Brain microvascular endothelial cell (primary cell): ENCODE data around the gene PTPRN2.

ENCODE experiments used
- DNase-seq: peaks from one replicate; pipeline ENCODE4 v3.0.0-alpha.2; 2020
- H3K27ac ChIP-seq: fragments of 250-450 bp; sonication (Bioruptor Pico); 2 replicates; pipeline ENCODE4 v1.5.1; 2020; ENCODE audit warnings: mild to moderate bottlenecking, moderate library complexity
- H3K27me3 ChIP-seq: fragments of 250-450 bp; sonication (Bioruptor Pico); replicated peaks from 2 replicates; pipeline ENCODE4 v1.5.1; 2020; ENCODE audit warnings: mild to moderate bottlenecking
- H3K36me3 ChIP-seq: fragments of 250-450 bp; sonication (Bioruptor Pico); replicated peaks from 2 replicates; pipeline ENCODE4 v1.5.1; 2020; ENCODE audit warnings: mild to moderate bottlenecking
- H3K4me3 ChIP-seq: 2 replicates; pipeline ENCODE4 v1.5.1; 2011; ENCODE audit warnings: low read depth, mild to moderate bottlenecking, control low read depth, low read length, moderate library complexity
- in situ Hi-C: cut with HindIII; loops from 2 replicates; pipeline ENCODE4 v1.10.0; 2017; ENCODE audit warnings: low sequenced_read_pairs, low pct_ligation_motif_present
- TF ChIP-seq, protein P1 (sequence below): IDR thresholded peaks from 2 replicates; pipeline ENCODE4 v1.5.1; 2011; ENCODE audit warnings: low read depth, mild to moderate bottlenecking, moderate library complexity, low read length, control low read depth, inconsistent platforms; ENCODE audit errors: missing control alignments

Gene PTPRN2

GRCh38 chr7:157708919-157709295 is 878.7 kb downstream of the PTPRN2 start:
- in situ Hi-C loops = no loop called here
- TF ChIP-seq, protein P1, sequence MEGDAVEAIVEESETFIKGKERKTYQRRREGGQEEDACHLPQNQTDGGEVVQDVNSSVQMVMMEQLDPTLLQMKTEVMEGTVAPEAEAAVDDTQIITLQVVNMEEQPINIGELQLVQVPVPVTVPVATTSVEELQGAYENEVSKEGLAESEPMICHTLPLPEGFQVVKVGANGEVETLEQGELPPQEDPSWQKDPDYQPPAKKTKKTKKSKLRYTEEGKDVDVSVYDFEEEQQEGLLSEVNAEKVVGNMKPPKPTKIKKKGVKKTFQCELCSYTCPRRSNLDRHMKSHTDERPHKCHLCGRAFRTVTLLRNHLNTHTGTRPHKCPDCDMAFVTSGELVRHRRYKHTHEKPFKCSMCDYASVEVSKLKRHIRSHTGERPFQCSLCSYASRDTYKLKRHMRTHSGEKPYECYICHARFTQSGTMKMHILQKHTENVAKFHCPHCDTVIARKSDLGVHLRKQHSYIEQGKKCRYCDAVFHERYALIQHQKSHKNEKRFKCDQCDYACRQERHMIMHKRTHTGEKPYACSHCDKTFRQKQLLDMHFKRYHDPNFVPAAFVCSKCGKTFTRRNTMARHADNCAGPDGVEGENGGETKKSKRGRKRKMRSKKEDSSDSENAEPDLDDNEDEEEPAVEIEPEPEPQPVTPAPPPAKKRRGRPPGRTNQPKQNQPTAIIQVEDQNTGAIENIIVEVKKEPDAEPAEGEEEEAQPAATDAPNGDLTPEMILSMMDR = no peak
- Histone ChIP-seq H3K4me3 (no peak overlapping the region), H3K27ac (no peak overlapping the region), H3K27me3 (no peaks in the 10 kb centered on the region), H3K36me3 (no peaks in the 10 kb centered on the region)
- no peak for DNase-seq

- no peak for DNase-seq
- no peak overlapping the region for H3K27ac ChIP-seq
- no peaks in the 10 kb centered on the region for H3K36me3 ChIP-seq
- H3K4me3 ChIP-seq = no peak overlapping the region
- TF ChIP-seq, protein P1 = no peak
- in situ Hi-C loops = no loop called here
- no peaks in the 10 kb centered on the region for H3K27me3 ChIP-seq
These were observed 879.4 kb downstream of the PTPRN2 start for GRCh38 chr7:157707983-157708918.

DNA sequence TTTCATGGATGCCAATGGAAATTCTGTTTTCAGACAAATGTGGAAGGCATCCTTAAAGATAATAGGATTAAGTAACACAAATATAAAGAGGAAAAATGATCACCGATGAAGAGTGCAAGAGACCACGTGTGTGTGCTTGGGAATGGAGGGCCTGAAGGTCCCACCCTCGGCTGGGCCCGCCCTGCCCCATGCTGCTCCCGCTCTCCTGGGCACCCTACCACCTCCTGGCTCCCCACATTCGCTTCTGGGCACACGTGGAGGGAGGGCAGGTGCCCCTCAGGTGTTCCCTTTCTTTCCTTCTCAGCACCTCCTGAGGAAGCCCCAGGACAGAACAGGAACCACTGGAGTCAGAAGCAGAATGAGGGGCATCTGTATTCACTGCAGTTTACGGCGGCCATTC is 883.3 kb downstream of the PTPRN2 start:
- H3K27me3 ChIP-seq = no peaks in the 10 kb centered on the region
- no peak overlapping the region for H3K4me3 ChIP-seq
- TF ChIP-seq, protein P1 = no peak
- in situ Hi-C loops = no loop called here
- H3K36me3 ChIP-seq = no peaks in the 10 kb centered on the region
- no peak for DNase-seq
- no peak overlapping the region for H3K27ac ChIP-seq

GRCh38 chr7:157703534-157704195 is 884.0 kb downstream of the PTPRN2 start:
- in situ Hi-C loops = no loop called here
- H3K4me3 ChIP-seq = no peak overlapping the region
- H3K27ac ChIP-seq = no peak overlapping the region
- TF ChIP-seq, protein P1 = no peak
- H3K36me3 ChIP-seq = no peaks in the 10 kb centered on the region
- DNase-seq = no peak
- no peaks in the 10 kb centered on the region for H3K27me3 ChIP-seq

GRCh38 chr7:157703131-157703530 is 884.5 kb downstream of the PTPRN2 start:
- in situ Hi-C loops = no loop called here
- H3K36me3 ChIP-seq = no peaks in the 10 kb centered on the region
- H3K4me3 ChIP-seq = no peak overlapping the region
- H3K27me3 ChIP-seq = no peaks in the 10 kb centered on the region
- TF ChIP-seq, protein P1 = no peak
- no peak for DNase-seq
- H3K27ac ChIP-seq = no peak overlapping the region
